HG03469 (cell line): ENCODE measurements around the gene NOTCH2.
"Not testable (repeated sequence)": the region's sequence is repeated elsewhere in the genome, so short reads cannot be mapped to it uniquely, and the experiment has no call there.

Experiments
- ATAC-seq: cut with Tn5 transposase; IDR thresholded peaks from one replicate; pipeline ENCODE4 v1.9.1; 2021; ENCODE audit warnings: mild to moderate bottlenecking, moderate library complexity, moderate number of reproducible peaks; ENCODE audit not compliant: unreplicated experiment

NOTCH2 gene

DNA sequence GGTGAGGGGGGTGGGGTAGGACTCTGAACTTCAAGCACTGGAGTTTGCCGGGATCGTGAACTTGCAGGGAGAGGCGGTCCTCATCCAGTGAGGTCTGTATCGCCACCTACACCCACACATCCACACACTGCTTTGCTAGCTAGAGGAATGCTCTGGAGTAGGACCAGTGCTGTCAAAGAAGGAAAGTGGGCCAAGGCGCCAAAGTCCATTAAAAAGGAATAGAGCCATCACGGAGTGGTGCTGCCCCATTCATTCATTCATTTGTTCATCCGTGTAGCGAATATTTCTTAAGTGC, 405 bp upstream of the NOTCH2 start:
- not testable (repeated sequence) for ATAC-seq

DNA sequence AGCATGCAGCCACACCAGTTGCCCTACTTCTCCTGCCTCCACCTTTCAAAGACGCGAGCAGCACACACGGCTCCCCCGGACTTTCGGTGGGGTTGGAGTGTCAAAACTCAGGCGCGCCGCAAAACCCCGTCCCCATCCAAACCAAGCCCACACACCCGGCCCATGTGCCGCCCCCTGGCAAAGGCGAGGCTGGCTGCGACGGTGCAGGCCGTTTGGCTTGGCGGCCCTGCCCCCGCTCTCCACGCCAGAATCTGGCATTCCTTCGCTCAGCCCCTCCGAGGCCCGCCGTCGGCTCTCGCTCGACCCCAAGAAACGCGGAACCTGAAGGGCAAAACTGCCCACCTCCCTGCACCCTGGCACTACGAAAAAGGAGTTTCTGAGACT, 787 bp downstream of the NOTCH2 start:
- ATAC-seq: not testable (repeated sequence)

DNA sequence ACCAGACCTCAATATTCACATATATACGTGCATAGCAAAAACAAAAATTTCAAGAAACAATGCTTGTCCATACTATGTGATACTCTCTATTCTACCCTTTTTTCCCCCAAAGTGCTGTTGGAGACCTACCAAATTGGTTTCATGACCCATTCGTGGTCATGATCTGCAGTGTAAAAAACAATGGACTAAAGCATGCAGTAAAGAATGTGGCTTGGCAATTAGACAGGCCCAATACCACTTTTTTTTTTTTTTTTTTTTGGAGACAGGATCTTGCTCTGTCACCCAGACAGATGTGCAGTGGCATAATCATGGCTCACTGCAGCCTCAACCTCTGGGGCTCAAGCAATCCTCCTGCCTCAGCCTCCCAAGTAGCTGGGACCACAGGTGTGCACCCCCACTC, 21.3 kb downstream of the NOTCH2 start:
- not testable (repeated sequence) for ATAC-seq

DNA sequence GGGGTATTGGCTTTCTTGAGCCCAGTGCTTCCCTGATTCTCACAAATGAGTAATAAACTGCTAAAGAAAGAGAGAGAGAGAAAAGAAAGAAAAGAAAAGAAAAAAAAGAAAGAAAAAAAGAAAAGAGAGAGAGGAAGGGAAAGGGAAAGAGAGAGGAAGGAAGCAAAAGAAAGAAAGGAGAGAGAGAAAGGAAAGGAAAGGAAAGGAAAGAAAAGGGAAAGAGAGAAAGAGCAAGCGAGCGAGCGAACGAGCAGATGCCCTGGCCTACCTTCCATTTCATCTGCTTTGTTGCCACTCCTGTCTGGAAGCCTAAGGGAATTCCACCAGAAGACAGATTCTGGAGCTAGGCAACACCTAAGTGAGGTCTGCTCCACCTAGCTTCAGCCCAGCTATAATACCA, 27.7 kb downstream of the NOTCH2 start:
- ATAC-seq: not testable (repeated sequence)

DNA sequence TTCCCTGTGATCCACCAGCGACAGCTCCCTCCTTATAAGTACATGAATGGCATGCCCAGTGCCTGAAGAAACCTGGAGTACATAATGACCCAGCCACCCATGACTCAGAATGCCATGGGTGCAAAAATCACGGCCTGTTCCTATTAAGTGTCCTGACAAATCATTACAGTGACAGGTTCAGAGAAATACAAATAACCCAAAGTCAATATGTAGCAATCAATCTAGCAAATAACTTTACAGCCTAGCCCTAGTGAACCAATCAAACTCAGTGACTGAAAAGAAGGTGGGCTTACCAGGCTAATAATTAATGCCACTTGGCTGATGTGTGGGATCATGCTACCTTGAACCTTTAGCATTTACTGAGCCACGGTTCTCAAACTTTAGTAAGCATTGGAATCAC, 37.2 kb downstream of the NOTCH2 start:
- ATAC-seq: not testable (repeated sequence)

DNA sequence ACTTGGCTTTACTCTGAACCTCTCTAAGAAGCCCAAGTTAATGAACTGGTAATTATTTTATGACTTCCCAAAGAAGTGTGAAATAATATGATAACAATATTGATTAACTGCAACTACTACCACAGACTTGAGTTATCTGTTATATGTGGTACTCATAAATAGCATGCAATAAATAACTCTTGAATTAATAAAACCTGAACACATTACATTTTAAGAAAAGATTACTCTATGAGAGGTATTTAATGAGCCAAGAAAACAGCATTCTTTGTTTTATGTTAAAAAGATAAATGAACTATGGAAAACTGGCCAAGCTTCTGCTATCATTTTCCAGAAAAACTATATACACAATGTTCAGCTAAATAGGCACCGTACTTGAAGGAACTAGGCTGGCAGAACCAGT, 45.7 kb downstream of the NOTCH2 start:
- not testable (repeated sequence) for ATAC-seq

DNA sequence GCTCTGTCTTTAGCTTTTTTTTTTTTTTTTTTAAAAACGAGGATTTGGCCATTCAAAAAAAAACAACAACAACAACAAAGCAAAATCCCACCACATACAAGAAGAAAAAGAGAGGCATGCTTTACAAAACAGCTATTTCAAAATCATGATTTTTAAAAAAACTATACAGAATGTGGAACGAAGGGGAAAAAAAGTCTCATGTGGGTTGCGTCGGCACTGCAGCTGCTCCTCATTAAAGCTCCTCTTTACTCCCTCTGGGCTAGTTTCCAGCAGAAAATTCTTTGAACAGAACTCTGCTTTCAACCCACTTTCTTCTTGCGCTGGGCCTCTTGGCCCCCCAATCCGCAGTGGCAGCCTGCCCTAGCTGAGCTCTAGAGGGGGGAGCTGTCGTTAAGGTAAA, 54.5 kb downstream of the NOTCH2 start:
- not testable (repeated sequence) for ATAC-seq

DNA sequence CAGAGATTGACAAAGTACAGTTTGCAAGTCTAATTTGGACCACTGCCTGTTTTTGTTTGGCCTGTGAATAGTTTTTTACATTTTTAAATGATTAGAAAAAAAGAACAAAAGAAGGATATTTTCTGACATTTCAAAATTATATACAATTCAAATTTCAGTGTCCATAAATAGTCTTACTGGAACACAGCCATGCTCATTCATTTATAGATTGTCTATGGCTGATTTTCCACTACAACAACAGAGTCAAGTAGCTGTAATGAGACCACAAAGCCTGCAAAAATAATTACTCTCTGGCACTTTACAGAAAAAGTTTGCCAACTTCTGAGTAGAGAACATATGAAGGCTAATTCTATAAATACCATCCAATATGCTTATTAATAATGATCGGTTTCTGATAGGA, 61.1 kb downstream of the NOTCH2 start:
- not testable (repeated sequence) for ATAC-seq

DNA sequence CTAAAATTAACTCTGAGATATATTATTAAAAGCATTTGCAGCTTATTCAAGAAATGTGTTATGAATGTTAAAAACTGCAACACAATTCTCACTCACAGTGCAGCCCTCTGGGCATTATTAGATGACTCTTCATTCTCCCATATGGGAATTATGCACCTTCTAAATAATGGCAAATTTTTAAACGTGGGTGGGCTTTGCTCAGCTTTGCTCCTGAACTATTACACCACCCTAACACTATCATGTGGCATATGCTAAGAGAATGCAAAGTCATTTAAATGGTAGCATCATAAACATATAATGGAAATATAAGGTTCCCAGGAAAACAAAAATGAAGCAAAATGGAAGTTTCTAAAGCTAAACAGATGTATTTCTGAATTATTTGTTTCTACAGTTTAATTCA, 61.6 kb downstream of the NOTCH2 start:
- ATAC-seq: not testable (repeated sequence)

DNA sequence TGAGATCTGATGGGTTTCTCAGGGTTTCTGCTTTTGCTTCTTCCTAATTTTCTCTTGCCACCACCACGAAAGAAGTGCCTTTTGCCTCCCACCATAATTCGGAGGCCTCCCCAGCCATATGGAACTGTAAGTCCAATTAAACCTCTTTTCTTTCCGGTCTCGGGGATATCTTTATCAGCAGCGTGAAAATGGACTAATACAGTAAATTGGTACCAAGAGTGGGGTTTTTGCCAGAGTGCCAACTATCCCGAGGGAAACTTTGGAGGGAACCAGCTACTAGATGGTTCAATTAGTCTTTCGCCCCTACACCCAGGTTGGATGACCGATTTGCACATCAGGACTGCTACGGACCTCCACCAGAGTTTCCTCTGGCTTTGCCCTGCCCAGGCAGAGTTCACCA, 68.4 kb downstream of the NOTCH2 start:
- ATAC-seq: not testable (repeated sequence)

DNA sequence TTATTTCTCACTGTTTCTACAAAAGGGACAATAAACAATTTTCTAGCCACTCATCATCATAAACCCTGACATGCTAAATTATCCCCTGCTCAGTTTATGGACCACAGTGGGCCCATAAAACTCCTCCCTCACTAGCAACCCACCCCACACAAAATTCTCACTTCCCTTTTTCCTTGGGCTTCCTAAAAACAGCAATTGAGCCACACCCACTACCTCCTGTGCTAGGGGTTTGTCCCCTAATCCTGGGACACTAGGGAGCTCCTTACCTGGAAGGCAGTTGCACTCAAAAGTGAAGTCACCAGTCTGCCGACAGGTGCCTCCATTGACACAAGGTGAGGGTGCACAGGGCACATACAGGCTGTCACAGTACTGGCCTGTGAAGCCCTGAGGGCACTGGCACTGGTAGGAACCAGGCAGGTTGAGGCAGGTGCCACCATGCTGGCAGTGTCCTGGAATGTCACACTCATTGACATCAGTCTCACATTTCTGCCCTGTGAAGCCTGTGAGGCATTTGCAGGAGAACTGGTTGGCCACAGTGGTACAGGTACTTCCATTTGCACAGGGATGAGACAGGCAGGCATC, 72.6 kb downstream of the NOTCH2 start:
- ATAC-seq: not testable (repeated sequence)

DNA sequence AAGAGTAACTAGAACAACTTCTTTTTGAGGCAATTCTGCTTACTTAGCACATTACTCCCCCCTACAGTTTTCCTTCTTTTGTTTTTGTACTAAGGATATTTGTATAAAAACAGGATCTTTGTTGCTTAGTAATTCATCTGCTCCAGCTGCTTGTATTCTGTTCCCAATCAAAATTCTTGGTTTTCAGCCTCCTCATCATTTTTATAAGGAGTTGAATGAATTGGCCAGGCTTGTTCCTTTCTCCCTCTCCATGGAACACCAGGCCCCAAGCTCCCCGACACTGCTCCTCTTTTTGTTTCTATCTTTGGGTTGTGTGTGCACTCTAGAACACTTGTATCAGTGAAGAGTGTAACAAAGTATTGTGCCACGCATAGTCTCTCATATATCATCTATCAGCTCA, 73.5 kb downstream of the NOTCH2 start:
- not testable (repeated sequence) for ATAC-seq

DNA sequence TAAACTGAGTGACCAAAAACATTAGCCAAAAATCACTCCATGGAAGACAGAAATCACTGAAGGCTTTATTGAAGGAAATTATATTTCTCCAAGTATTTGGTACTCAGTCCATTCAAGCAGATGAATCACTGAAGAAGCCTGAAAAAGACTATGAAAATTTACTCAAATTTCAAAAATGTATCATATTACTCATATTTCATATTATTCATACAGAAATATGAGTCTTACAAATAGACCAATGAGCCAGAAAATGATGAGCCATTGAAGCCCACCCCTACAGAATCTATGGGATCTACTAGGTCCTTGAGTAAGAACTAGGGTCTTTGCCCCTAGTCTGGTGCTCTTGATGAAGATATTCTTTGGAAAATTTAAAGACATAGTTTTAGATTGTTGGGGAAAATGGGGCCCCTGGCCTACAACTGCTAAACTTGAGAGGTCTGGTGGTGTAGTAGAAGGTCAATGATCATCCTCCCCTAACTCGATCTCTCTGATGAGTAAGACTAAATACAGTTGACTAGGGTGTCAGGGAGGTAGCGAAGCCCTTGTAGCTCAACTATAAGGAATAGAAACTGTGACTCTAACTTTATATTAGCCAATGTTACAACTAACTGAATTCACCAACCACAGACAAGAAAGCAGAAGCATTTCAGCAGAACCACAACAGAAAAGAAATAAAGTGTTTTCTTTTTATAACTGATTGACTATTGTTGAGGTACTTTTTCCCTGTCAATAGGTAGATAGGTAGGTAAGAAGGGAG, 81.0 kb downstream of the NOTCH2 start:
- ATAC-seq: no peak

DNA sequence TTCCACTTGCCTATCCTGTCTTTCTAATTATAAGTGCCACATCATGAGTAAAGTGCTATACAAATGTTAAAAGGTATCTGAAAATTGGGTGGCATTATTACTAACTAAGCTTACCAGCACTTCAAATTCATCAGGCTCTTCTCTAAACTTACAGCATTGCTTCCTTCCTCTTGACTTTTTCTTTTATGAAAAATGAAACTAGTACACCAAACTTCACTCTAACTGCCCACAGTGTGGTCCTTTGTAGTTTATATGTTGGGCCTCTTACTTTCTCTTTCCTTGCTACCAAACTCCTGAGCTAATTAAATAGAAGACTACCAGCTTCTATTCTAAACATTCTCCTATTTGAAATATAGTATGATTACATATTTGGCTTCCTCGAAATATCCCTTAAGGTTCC, 81.8 kb downstream of the NOTCH2 start:
- ATAC-seq: no peak

DNA sequence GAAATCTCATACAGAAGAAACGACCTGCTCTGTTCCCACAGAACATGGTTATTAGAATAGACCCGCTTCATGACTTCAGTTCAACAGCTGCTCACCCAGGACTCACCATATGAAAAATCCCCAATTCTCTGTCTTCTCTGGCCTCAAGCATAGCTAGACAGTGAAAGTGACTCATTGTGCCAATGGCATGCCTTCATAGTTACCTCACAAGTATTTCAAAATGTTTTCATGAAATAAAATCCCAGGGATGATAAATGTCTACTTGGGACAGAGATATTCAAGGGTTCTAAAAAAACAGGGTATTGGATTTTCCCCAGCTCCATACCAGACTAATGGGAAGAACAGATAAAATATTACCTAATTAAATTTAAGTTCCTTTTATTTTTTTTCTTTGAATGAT, 82.3 kb downstream of the NOTCH2 start:
- no peak for ATAC-seq

DNA sequence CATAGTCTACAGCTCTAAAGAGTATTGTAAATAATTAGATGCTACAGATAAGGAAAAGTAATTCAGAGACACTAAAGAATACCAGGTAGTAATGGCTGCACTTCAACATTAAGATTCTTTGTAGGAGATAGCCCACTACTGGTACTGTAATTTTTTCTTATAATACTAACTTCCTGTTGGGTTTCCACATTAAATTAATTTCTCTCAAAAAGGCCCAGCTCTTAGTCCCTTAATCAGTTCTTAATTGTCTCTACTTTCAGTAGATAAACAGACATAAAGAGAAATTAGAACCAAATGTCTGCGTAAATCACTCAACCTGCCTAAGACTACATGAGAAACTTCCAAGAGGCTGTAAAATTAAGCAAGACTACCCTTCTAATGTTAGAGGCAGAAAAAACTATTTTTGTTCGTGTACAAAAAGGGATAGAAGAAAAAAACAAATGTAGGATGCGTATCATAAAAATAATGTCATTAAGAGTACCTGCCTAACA, 83.4 kb downstream of the NOTCH2 start:
- no peak for ATAC-seq

DNA sequence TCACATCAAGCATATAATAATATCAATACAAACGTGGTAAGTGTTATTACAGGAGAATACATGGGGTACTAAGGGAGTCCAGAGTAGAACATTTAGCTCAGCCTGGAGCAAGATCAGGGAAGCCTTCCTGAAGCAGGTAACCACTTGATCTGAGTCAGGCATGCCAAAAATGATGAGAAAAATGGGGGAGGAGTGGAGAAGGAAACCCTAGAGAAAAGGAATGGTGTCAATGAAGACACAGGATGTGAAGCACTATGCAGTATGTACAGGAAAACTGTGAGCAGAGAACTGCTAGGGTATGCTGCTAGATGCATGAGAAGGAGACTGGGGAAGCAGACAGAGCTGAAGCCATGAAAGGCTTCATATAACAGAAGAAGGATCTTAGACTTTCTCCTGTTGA, 84.7 kb downstream of the NOTCH2 start:
- ATAC-seq: no peak

DNA sequence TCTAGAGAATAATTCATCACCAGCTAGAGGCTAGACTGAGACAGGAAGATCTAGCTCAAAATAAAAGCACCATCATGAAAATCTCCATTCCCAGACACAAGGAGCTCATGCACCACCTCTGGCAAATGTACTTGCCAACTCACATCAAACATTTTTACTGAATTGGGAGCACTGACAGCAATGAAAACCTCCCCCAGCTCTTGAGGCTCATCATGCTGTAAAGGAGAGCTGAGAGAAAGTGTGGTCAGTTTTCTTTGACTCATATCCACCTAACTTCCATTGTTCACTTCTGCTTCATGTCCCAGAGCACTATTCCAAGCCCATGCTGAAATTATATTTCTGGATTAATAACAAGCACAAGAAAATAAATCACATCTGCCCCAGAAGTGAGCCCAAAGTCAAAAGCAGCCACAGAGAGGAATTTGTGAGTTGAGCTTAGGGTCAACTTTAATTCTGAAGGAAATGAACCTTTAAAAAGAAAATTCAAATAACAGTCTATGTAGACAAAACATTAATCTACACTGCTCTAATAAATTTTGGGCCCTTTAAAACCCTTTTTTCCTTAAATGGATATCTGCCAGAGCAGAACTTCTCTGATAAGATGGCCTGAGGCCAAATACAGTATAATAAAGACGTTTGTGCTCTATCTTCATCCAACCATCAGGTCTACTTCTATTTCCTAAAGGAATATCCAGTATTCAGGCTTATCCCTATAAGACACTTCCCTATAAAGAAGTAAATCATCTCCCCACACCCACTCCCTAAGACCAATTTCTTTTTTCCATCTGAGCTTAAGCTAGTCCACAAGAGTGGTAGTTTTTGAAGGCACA, 87.3 kb downstream of the NOTCH2 start:
- no peak for ATAC-seq

DNA sequence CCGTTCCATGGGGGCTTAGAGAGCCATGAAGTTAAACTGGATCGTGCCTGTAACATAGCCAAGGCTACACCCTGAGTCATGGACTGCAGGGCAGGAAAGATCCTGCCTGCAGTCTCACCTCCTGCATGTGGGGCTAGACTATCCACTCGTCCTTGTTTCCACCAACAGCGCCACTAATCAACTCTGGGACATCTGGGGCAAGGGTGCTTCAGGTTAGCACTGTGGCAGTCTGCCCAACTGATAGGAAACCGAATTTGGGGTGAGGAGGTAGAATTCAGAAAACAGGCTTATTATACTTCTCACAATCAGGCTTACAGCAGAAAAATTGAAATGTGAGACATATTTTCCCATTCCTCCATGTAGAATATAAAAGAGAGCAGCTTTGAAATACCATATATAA, 88.0 kb downstream of the NOTCH2 start:
- no peak for ATAC-seq

DNA sequence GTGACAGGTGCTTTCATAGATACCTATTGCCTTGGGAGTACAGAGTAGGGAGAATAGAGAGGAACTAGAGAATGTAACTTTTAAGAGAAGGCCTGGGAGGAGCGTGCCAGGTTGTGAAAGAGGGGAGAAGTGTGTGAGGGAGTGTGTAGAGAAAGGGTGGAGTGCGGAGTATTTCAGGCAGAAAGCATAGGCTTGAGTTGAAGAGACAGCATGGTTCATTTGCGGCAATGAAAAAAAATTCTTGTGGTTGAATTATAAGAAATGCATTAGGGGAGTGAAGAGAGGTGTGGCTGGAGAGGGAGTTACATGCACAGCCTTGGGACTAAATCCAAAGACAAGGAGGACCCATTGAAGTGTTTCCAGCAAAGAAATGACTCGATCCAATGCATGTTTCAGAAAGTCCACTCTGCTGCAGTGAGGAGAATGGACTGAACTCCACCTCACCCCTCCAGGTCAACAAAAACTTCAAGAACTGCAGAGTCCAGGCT, 91.4 kb downstream of the NOTCH2 start:
- no peak for ATAC-seq

DNA sequence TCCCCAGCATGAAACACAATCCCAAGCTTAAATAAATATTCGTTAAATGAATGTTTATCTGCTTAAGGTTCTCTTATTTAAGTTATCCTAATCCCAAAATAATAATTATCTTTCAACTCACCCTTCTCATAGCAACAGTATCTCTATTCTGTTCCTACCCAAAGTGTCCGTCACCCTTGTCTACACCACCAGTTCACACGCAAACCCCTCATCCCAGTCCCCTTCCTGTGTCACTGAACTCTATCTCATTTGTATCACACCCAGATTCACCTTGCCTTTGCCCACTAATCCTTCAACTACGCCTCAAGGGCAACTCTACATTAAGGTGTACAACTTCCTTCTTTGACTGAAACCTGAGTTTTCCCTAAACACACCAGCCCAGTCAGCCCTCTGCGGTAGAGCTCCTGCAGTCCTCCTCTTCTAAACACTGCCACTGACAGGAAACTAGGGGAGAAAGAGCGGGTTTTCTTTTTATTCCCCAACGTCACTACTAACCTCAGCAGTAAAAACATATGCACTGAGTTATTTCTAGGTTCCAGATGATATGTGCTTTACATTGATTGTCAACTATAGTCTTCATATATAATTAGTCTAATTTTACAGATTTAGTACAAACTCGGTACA, 92.2 kb downstream of the NOTCH2 start:
- not testable (repeated sequence) for ATAC-seq
